NCI-H510A treated with DMSO at 0.1 percent for 48 hours (cell line): ENCODE results near the gene SLC2A11.

ENCODE experiments used
- DNase-seq: peaks from one replicate; lab custom pipeline; 2025; lab: John Stamatoyannopoulos, UW

The SLC2A11 gene

GRCh38 chr22:23857606-23858483 is at the start of gene SLC2A11:
TSS of gene SLC2A11 (plus strand) at chr22:23857875. CDS start at chr22:23858000, 125 bp downstream.
- peak; percentile 89 for DNase-seq

DNA sequence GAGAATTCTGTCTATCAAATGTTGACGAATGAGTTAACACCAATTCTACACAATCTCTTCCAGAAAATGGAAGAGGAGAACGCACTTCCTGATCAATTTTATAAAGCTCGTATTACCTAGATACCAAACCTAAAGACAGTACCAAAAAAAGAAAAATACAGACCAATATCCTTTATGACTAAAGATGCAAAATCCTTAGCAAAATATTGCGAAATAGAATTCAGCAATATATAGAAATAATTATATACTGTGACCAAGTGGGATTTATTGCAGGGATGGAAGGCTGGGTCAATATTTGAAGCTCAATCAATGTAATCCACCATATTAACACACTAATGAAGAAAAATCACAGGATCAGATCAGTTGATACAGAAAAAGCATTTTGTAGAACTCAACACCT is 45.3 kb upstream of the SLC2A11 start:
- no peak for DNase-seq

DNA sequence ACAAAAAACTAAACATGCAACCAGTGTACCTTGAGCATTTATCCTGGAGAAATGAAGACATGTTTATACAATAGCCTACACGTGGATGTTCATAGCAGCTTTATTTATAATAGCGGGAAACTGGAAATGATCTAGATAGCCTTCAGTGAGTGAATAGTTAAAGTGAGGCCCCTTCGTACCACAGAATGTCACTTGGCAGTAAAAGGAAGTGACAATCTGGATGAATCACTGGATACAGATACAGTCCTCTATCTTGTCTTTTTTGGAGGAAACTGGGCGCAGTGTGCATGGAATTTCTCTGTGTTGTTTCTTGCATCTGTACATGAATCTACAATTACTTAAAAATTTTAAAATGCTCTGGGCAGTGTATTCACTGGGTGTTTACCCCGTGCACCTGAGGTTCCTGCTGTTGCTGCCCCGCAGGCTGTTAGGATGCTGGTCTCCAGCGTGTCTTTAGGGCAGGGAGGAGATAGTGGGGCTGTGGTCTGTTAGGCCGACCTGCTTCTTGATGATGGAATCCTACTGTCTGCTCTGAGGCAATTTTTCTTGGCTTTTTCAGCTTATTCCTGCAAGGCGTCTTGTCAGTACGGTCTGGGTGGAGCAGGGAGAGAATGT is 42.0 kb upstream of the SLC2A11 start:
- DNase-seq: no peak

DNA sequence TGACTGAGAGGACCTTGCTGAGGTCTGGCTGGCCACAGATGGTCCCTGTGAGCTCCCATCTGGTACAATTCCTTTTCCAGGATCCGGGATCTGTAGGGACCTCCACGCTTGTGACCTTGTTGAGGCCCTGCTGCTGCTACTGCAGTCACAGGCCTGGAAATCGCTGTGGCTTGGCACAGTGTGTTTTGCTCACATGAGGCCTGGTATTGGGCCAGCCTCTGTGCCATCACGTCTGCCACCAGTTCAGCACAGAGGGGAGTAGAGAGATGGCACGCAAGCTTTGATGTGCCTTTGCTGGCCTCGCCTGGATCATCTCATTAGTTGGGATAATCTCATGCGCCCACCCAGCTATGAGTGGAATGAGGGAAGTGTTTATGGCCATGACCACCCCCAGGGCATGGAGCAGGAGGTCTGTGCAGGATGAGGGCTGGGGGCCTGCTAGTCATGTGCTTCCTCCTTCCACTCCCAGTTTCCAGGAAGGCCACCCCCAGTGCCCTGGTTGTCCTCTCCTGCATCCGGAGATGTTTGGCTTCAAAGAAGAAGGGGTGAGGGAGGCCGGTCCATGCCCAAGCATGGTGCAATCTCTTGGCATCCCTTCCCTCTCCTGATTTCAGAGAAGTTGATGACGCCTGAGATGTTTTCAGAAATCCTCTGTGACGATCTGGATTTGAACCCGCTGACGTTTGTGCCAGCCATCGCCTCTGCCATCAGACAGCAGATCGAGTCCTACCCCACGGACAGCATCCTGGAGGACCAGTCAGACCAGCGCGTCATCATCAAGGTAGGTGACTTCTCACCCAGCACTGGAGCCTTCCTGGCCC is 41.3 kb upstream of the SLC2A11 start:
- DNase-seq: no peak

DNA sequence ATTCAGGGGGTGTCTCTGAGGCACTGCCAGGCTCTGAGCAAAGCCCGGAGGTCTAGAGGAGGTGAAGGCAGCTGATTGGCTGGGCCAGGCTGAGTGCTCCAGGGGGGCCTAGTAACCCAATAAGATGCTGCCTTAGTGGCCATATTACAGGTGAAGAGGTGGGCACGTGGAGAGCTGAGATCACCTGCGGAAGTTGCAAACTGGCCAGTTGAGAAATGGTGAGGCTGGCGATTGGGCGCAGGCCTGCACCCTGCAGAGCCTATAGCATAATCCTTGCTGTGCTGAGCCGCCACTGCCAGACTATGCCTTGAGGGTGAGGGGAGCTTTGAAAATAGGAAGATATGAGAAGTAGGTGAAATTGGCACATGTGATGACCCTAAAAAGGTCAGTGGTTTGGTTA is 40.5 kb upstream of the SLC2A11 start:
- no peak for DNase-seq

DNA sequence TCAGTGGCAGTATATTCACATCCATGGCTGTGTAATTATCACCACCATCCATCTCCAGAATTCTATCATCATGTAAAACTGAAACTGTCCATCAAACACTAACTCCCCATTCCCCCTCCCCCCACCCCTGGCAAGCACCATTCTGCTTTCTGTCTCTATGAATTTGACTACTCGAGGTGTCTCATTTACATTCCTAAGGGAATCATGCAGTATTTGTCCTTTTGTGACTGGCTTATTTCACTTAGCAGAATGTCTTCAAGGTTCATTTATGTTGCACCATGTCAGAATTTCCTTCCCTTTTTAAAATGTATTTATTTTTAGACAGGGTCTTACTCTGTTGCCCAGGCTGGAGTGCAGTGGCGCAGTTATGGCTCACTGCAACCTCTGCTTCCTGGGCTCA is 39.1 kb upstream of the SLC2A11 start:
- no peak for DNase-seq

- no peak for DNase-seq
These were observed 36.9 kb upstream of the SLC2A11 start for GRCh38 chr22:23820748-23821211.

- no peak for DNase-seq
These were observed 35.5 kb upstream of the SLC2A11 start for GRCh38 chr22:23822101-23822671.

GRCh38 chr22:23823331-23823791 is 34.3 kb upstream of the SLC2A11 start:
- no peak for DNase-seq

DNA sequence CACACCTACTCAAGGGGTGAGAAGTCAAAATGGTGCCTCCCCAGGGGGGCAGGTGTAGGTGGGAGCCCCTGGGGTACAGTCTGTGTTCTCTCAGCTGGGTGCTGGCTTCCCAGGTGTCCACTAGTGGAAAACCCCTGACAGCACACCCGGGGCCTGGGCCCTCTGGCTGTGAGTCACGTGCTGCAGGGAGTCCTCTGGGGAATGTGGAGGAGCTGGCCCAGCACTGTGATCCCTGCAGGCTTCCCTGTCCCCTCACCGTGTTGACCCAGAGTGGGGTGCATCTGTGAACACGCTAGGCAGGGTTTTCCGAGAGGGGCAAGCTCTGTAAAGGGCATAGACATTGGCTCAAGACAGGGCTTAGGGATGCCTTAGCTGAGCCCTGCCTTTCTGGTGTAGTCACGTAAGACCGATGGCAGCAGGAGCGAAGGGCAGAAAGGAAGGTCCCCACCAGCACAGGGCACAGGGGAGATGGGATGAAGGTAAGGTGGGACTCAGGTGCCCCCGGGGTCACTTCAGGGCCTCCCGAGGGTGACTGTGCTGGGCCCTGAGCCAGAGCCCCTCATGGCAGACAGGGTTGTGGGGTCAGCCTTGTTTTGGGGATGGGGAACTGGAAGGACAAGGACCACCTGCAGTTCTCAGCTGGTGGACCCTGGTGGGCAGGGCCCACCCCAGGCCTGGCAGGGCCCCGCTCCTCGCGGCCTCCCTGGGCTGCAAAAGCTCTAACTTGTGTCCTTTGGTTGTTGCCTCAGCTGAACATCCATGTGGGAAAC is 33.0 kb upstream of the SLC2A11 start:
- no peak for DNase-seq

DNA sequence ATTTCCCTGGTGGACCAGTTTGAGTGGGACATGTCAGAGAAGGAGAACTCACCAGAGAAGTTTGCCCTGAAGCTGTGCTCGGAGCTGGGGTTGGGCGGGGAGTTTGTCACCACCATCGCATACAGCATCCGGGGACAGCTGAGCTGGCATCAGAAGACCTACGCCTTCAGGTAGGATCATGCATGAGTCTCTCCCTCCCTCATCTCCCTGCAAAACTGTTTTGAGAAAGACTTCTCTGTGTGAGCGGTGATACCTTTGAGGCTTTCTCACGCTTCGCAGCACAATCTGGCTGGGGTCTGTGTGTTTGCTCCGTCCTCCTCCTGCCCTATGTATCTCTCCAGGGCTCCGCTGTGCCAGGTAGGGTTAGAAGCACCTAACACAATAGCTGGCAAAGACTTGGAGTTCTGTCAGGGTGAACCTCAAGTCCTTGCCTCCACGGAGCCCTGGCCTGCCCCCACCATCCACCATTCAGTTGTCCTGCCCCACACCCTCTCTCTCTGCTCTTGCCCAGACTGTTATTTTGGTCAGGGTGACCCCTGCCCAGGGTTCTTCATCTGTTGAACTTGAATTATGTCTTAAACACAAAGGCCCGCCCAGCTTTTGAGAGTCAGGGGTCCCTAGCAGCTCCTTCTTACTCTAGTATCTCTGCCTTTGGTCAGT is 32.3 kb upstream of the SLC2A11 start:
- no peak for DNase-seq

DNA sequence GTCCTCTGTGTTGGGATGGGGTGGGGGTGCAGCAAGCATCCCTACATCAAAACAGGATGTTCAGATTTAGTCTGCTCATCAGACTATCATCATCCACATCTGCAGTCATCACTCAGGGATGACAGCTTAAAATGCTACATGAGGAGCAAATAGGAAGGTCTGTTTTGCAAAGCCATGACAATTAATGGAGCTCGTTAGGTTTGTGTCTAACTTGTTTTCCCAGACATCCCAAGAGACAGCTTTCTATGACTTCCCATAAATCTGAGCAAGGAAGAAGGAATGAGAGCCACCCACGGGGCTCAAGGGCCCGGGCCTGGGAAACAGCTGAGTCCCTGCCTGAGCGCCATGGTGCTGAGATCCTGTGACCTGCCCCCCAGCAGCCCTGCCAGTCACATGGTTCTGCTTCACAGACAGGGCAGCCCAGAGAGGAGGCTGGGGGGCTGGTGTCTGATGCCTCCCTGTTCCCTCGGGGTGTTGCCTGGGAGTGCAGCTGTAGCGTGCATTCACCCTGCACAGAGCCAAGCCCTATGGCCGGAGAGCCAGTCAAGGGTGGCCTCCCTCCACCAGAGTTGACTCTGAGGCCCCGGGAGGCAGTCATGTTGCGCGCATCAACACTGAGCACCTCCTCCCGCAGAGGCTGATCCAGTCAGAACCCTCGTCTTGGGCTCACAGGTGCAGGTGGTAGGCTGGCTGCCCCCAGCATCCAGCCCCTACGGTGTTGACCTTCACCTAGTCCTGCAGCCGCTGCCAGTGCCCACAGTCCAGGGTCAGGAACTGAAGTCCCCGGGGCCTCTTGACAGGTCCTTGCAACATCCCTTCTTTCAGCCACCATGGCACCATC is 30.9 kb upstream of the SLC2A11 start:
- no peak for DNase-seq

DNA sequence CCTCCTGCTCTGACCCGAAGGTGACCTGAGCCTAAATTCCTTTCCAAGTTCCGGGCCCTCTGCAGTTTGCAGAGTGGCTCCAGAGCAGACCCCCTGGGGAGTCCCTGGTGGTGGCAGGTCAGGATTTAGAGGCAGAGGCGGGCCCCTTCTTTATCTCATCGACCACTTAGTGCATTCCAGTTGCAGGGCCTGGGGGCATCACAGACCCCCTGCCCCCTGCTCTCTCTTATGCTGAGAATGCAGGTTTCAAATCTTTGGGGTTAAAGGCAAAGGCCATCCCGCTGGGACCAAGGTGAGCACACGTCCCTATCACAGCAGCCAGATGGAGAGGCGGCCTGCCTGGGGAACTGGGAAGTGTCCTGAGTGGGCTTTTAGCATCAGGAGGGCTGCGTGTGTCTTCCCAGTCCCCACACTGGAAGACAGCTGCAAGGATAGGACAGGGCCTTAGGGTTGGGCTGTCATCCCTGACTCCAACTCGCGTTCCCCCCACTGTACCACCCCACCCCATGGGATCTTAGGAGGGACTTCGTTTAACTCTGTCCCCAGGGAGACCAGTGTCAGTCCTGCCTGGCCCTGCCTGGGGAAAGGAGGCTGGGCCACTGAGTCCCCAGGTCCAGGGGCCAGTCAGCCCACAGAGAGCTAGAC is 30.2 kb upstream of the SLC2A11 start:
- no peak for DNase-seq

GRCh38 chr22:23828800-23829680 is 28.6 kb upstream of the SLC2A11 start:
- DNase-seq: no peak

DNA sequence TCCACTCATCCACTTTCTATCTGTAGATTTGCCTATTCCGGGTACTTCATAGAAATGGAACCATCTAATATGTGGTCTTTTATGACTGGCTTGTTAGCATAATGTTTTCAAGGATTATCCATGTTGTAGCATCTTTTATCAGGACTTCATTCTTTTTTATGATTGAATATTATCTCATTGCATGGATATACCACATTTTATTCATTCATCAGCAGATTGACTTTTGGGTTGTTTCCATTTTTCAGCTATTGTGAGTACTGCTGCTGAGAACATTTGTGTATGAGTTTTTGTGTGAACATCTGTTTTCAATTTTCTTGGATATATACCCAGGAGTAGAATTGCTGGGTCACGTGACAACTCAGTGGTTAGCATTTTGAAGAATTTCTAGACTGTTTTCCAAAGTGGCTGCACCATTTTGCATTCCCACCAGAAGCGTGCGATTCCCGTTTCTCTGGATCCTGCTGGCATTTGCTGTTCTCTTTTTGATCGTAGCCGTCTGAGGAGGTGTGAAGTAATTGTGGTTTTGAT is 27.8 kb upstream of the SLC2A11 start:
- no peak for DNase-seq

DNA sequence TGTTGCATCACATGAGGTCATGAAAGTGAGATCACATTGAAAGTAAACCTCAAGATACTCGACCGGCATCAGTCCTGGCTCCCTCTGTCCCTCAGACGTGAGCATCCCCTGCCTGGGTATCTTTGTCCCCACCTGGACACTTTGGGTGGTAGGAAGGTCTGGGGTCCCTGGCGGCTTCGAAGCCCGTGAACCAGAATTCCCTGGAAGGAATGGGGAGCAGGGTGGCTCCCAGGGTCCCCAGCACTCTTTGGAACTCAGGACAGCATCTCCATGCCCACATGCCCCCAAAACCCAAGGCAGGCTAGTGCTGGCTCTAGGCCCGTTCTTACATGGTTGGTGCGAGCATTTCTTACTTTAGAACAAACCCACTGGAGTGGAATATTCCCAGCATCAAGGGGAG is 26.4 kb upstream of the SLC2A11 start:
- DNase-seq: no peak

- no peak for DNase-seq
These were observed 25.9 kb upstream of the SLC2A11 start for GRCh38 chr22:23831781-23832180.
